Astrocyte (in vitro differentiated cells and primary cell): ENCODE results near the gene EHD1.

Experiments used
- EZH2 ChIP-seq: IDR thresholded peaks from 2 replicates; pipeline ENCODE4 v1.6.1; 2012; ENCODE audit warnings: mild to moderate bottlenecking, low read length, inconsistent platforms; ENCODE audit not compliant: insufficient read depth
- TF ChIP-seq, protein P1 (sequence below): IDR thresholded peaks from 2 replicates; pipeline ENCODE4 v1.5.1; 2011; ENCODE audit warnings: low read depth, mild to moderate bottlenecking, inconsistent platforms, low read length, moderate library complexity; ENCODE audit not compliant: insufficient read depth

DNA sequence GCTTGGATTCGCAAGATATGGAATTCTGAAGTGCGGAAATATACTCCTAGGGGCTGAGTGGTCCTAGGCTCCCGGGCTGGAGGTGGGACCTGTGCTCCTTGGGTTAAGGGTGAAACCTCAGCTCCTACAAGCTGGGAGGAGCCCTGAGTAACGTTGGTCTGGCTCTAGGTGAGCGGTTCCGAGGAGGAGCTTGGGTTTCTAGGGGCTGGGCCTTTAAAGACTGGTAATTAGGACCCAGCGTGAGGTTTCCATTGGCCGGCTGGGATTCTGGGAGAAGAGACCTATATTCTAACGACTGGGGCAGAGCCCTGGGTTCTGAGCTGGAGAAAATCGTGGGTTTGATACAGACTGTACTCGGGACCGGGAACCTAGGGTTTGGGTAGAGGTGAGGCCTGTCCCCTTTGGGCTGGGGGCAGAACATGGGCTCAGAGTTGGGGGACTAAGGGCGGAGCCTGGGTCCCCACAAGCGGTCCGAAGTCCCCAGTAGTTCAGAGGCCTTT is 74.5 kb downstream of the EHD1 start:
- TF ChIP-seq, protein P1, sequence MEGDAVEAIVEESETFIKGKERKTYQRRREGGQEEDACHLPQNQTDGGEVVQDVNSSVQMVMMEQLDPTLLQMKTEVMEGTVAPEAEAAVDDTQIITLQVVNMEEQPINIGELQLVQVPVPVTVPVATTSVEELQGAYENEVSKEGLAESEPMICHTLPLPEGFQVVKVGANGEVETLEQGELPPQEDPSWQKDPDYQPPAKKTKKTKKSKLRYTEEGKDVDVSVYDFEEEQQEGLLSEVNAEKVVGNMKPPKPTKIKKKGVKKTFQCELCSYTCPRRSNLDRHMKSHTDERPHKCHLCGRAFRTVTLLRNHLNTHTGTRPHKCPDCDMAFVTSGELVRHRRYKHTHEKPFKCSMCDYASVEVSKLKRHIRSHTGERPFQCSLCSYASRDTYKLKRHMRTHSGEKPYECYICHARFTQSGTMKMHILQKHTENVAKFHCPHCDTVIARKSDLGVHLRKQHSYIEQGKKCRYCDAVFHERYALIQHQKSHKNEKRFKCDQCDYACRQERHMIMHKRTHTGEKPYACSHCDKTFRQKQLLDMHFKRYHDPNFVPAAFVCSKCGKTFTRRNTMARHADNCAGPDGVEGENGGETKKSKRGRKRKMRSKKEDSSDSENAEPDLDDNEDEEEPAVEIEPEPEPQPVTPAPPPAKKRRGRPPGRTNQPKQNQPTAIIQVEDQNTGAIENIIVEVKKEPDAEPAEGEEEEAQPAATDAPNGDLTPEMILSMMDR, result no peak
- TF ChIP-seq EZH2, result no peak
